ENCODE measurements around the gene RFTN1. TPM values are rescaled to one million over a fixed set of nuclear protein-coding genes. Genes with fewer than 3 reads are reported as not detected.

RFTN1 gene
- total RNA-seq, 1 donor from 2014 or later: 119 TPM

DNA sequence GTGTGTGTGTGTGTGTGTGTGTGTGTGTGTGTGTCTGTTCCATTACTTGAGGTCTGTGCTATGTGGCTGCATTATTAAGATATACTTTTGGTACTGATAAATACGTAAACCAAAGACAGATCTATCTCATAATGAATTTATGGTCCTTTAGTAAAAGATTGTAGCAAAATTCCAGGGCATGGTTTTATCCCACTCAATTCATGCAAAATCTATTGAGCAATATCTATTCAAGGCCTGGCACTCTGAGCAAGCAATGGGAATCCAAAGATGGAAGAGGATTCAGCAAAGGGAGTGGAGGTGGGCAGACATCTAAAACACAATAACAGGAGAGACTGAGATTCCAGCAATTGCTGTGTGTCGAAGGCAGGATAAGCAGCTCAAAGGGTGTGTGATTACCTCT is 86.8 kb downstream of the RFTN1 start:
- intact Hi-C loops (cut with DNase I): no loop called here
- ATAC-seq: peak; percentile 35

DNA sequence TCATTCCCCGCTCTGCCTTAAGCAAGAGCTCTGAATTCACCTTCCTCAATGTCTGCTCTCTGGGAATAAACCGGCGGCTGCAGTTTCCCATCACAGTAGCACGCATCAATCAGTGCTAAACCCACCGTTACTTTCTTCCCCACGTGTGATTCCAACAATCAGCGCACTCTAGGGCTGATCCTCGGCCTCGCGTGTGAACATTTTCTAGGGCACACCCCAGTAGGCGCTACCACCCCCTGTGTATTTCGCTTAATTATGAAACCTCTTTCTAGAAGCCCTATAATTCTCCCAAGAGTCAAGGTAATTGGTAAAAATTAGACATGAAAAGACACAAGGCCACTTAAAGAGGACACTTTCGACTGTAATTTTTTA is 87.5 kb downstream of the RFTN1 start:
- intact Hi-C loops (cut with DNase I): no loop called here
- ATAC-seq: no peak
- DNase-seq (ENCODE audit: low spot score): no peak

More for the DNA sequence above, 86.8 kb downstream of the RFTN1 start:
- DNase-seq (ENCODE audit: low spot score): no peak

DNA sequence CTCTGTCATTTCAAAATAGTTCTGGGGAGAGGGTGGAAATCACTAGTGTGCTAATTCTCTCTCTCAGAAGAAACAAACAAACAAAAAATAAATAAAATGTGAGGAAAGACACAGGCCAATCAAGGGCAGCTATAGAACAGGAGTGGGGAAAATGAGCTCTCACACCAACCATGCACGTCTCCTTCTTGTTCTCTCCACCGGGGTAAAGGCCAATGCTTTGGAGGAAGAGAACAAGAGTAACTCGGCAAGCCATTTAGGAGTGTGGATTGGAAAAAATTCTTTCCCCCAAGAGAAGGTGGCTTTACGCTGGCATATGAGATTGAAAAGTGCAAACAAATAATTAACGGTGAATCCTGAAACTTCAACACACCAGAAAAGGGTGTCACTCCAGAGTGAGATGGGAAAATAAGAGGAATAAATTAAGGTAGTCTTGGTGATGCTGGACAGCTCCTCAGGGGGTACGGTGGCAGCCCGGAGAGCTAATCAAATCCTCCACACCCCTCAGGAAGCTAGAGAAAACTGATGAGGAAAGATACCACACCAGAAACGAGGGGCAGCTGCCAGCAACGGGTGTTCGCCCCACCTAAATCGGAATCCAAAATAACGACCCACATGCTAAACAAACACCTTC is 88.0 kb downstream of the RFTN1 start:
- no peak for DNase-seq (ENCODE audit: low spot score)
- no peak for ATAC-seq
- intact Hi-C loops (cut with DNase I): no loop called here

DNA sequence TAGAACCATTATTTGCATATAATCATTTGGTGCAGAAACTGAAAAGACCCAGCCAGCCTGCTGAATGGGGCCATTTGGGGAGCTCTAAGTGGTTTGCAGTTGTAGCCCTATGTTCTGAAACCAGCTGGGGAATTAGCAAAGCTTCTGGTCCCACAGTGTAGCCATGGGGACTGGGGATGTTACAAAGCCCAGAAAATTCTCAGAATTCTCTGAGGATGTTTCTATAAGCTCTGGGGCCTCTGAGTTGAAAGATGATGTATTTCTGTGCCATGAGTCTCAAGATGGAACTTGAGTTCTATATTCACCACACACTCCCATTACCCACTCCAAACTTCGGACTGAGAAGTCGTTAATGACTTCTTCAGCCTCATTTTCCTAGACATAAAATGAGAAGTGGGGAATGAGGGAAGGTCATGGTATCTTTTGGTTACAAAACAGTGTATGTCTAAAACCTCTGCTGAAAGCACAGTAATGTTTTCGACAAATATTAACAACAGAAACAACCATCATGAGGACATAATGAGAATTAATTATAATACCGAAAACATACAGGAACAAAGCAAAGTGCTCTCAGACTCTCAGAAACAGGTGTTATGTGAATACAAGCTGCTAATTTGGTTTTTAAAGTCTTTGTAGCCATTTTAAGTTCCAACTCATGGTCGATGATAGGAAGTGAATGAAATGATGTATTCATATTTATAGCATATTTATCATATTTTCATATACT is 89.4 kb downstream of the RFTN1 start:
- ATAC-seq (no peak), DNase-seq (ENCODE audit: low spot score) (no peak)
- intact Hi-C loops (cut with DNase I): no loop called here

DNA sequence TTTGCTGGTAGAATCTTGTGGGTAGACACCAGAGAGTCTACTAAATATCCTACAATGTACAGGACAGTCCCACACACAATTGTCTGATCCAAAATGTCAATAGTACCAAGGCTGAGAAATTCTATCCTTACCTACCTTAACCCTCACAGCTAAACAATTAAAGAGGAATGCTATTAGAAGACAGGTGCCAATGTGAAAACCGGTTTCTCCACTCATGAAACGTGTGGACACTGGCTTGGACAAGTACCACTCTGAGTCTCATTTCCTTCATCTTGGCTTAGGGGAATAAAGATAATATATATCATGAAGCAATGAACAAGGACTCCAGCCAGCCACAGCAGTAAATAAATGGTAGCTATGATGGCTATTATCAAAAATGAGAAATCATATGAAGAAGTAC is 90.2 kb downstream of the RFTN1 start:
- DNase-seq (ENCODE audit: low spot score): no peak
- ATAC-seq: no peak
- intact Hi-C loops (cut with DNase I): no loop called here

DNA sequence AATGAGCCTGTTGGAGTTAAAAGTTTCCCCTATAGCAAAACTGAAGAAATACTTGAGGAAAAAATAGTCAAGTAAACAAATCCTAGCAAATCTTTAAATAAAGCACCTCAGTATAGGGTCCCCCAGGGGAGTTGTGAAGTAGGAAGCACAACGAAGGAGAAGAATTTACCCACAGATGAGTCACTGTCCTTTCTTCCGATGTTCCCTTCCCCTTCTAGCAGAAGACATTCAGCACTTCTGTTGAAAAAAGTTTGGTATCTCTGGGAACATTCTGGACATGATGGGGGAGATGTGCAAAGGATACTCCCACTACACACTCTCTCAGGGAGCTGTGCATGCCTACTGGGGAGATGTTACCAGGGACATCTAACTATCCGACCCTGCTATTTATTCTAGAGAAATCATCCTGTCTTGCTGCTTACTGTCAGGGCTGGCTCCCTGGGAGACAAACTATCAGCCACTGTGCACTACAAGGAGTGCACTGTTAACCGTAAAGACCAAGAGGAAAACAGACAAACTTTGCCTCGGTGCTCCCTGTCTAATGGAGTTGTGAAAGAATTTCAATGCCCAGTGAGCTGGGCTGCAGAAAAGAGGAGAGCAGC is 93.8 kb downstream of the RFTN1 start:
- intact Hi-C loops (cut with DNase I): no loop called here
- peak; percentile 21 for ATAC-seq
- no peak for DNase-seq (ENCODE audit: low spot score)

DNA sequence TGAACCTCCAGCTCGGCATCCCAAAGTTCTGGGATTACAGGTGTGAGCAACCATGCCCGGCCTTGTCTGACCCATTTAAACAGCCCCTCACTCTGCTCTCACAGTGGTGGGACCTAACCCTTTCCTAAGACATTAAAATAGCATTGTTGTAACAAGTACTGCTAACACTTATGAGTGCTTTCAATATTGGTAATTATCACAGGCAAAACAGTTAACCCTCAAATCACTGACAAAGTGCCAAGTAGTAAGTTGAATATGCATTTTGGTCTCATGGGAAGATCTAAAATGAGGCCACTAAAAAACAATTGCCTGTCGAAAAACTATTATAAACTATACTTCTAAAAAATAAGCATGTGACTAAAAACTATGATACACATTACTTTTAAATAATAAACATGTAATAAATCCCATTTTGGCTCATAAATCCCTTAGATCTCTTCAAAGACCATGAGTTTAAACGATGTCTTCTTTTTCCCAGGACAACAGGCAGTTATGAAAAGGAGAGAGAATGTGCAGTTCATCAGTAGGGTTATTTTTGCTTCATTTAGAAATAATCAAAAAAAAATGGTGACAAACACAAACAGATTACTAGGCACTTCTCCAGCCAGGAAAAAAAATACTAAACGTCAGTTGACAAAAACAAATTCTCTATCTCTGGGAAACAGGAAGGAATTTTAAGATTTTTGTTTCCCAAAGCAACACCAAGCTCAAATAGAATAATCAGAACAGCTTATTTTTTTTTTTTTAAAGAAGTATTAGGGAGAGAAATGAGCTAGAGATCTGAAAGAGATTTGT is 95.4 kb downstream of the RFTN1 start:
- DNase-seq (ENCODE audit: low spot score): no peak
- intact Hi-C loops (cut with DNase I): no loop called here
- peak; percentile 47 for ATAC-seq

DNA sequence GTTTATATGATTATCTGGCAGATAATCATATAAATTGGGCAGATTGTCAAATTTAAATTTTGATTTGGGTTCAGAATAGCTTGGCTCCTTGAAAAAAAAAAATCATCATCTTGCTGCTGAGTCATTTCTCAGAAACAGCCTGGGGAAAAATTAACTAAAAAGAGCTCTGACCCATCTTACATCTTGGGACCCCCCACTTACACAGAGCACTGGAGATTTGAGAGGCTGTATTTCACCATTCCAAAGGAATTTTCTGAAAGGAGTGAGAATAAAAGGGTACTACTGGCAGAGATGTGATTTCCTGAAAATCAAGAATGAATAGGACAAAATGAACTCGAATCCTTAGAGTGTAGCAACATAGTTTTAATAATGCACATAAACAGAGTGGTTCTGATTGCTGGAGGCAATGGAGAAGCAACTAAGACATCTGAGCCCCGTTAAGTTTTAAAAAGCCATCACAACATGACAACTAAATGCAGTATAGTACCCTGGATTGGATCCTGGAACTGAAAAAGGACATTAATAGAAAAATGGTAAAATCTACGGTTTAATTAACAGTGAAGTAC is 97.5 kb downstream of the RFTN1 start:
- ATAC-seq: no peak
- DNase-seq (ENCODE audit: low spot score): no peak
- intact Hi-C loops (cut with DNase I): no loop called here

DNA sequence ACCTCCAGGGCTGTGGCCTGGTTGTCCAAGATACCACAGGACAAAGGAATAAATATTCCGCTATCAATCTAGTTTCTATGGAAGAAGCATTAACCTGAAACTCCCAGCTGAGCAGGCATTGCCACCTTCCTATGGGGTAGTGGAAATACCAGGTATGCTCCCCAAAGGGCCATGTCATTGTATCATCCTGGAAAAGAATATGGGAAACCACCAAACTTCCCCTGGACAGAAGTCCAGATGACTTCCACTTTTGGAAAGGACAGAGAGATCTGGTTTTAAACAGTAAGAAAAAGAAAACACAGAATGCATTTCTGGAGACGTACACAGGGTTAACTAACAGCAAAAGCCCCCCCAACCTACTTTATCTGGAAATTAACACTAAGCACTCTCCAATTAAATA is 100.2 kb downstream of the RFTN1 start:
- intact Hi-C loops (cut with DNase I): no loop called here
- ATAC-seq (no peak), DNase-seq (ENCODE audit: low spot score) (no peak)

DNA sequence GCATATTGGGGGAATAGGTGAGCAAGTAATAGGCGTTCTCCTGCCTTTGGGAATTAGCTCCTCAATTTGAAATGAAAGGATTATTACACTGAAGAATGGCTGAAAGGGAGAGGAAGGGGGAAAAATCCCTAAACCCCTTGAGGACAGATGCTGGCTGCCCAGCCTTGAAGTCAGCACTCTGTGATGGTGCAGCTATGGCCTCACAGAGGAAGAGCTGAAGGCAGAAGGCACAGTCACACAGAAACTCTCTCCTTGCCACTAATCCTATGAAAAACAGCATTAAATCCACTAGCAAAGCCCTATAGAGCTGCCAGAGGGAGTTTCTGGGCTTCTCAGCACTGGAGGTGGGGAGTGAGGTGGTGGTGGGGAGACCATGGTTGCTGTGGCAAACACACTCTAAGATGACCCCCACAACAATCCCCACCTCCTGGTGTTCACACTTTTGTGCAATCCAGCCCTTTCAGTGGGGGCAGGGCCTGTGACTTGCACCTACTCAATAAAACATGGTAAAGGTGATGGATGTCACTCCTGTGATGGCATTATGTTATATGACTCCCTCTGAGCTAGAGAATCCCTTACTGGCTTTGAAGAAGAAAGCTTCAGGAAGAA is 101.2 kb downstream of the RFTN1 start:
- DNase-seq (ENCODE audit: low spot score) (no peak), ATAC-seq (no peak)
- intact Hi-C loops (cut with DNase I): no loop called here

DNA sequence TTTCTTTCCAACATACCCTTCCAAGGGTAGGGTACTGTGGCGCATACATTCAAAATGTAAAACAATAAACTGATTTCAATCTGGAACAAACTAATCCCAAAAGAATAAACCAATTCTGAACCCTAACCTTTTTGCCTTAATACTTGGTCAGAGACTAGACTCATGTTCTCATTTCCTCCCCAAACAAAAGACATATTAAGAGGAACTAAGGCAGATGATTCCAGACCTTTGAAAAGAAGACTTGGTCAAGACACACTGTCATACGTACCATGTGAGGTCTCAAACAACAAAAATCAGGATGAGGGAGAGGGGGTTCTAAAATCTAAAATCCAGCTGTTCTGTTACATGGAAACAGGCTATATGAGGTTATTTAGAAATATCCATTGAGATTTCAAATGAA is 102.1 kb downstream of the RFTN1 start:
- no peak for DNase-seq (ENCODE audit: low spot score)
- ATAC-seq: no peak
- intact Hi-C loops (cut with DNase I): no loop called here

DNA sequence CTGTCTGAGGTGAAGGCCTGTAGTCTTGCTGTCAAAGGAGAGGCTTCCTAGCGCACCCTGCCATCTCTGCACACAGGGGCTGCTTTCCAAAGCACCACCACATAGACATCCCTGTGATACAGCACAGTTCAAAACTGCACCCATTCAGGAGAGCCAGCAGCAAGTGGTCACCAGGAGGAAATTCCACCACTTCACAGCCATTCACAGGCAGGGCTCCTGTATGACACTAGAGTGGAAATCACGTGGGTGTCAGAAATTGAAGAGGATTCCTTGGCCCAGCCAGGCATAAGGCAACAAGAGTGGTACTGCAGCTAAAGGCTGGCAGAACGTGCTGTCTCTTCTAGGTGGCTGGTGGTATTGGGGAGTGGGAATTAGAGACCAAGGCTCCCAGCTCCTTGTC is 102.8 kb downstream of the RFTN1 start:
- intact Hi-C loops (cut with DNase I): no loop called here
- ATAC-seq (no peak), DNase-seq (ENCODE audit: low spot score) (no peak)

DNA sequence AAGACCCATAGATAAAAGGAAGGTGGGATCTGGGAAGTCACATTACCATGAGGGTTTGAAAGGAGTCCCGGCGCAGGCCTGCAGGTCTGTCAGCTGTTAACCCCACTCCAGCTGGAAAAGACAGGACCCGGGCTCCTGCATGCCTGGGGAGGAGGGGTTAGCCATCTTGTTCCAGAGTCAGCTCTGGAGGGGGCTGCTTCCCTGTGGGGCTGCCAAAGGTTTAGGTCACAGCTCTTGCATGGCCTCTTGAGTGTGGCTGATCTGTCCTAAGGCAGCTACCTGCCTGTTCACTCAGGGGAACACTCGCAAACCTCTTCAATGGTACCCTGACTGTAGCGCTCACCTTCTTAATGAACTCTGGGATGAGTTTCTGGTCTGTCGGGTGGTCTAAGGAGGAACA is 104.5 kb downstream of the RFTN1 start:
- intact Hi-C loops (cut with DNase I): no loop called here
- DNase-seq (ENCODE audit: low spot score) (no peak), ATAC-seq (no peak)

DNA sequence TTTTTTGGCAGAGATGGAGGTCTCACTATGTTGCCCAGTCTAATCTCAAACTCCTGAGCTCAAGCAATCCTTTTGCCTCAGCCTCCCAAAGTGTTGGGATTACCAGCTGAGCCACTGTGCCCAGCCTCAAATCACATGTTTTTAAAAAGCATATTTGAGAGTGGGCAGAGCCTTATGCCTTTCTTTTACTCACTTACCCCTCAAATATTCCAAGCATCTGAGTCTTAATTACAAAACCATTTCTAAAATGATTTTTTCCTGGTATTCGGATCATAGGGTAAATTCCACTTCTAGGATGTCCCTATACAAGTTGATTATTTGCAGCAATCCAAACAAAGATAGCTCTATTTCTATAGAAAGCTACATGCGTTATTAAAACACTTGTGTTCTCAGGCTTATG is 106.1 kb downstream of the RFTN1 start:
- DNase-seq (ENCODE audit: low spot score): no peak
- intact Hi-C loops (cut with DNase I): no loop called here
- no peak for ATAC-seq

DNA sequence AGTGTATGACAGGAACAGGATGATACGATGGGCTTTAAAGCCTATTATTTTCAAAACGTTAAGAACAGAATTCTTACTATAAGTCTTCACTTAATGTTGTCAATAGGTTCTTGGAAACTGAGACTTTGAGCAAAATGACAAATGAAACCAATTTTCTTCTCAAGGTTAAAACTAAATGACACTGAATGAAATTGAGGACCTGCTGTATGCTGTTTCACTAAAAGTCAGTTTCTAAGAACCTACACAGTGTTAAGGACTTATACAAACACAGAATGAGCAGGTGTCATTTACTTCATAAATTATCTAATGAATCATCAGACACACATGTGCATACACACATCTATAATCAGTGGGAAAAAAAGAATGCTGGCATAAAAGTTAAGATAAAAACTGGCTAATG is 106.9 kb downstream of the RFTN1 start:
- DNase-seq (ENCODE audit: low spot score) (no peak), ATAC-seq (no peak)
- intact Hi-C loops (cut with DNase I): no loop called here

DNA sequence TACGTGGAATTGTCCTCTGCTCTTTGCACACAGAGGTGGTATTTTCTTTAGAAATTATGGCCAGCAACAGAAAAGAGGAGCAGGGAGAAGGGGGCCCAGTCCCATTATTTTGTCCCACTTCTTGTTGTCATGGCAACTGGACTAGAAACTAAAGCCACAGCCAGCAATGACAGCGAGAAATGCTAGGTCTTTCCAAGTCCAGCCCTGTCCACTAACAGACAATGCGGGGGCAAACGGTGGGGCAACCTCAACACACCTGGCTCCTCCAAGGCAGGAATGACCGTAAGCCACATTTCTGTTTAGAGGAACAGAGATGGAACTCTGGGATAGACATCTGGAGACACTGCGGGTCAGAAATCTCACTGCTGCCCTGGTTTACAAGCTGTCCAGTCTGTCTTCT is 107.3 kb downstream of the RFTN1 start:
- intact Hi-C loops (cut with DNase I): no loop called here
- ATAC-seq: no peak
- DNase-seq (ENCODE audit: low spot score): no peak

DNA sequence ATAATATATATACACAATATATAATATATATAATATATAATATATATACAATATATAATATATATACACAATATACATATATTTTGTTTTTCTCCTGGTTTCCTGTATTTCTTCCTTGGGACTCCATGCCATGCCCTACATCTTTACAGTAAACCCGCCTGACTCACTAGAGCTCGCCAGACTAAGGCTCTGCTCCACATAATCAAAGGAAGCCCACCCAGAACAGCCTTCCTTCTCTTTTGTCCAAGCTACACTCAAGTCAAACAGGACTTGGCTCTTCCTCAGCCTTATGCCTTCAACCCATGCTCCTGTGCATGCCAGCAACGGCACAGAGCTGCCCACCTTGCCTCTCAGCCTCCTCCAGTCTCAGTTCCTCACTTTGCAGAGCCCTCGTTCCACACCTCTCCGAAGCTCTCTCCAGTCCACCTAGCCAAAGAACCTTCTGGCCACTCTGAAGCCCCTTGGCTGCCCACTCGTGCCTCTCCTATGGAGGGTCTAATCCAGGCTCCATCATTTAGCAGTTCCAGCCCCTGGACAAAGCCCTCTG is 109.1 kb downstream of the RFTN1 start:
- intact Hi-C loops (cut with DNase I): no loop called here
- DNase-seq (ENCODE audit: low spot score) (no peak), ATAC-seq (peak; percentile 38)

DNA sequence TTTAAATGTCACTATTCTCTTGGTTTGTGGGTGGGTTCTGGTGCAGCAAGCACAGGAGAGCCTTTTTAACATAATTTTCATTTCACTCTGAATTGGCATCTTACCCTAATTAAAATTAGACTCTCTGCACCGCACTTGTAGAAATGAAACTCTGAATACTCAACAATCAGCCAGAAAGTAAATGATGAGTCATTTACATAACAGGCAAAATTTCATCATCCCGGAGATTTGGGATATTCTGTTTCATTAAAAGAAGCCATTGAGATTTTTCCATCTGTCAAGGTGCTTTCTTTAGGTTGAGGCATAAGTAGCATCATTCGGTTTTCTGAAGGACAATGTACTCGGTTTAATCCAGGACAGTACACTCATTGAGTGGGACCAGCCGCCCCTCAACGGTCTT is 111.0 kb downstream of the RFTN1 start:
- intact Hi-C loops (cut with DNase I): no loop called here
- ATAC-seq (no peak), DNase-seq (ENCODE audit: low spot score) (no peak)

DNA sequence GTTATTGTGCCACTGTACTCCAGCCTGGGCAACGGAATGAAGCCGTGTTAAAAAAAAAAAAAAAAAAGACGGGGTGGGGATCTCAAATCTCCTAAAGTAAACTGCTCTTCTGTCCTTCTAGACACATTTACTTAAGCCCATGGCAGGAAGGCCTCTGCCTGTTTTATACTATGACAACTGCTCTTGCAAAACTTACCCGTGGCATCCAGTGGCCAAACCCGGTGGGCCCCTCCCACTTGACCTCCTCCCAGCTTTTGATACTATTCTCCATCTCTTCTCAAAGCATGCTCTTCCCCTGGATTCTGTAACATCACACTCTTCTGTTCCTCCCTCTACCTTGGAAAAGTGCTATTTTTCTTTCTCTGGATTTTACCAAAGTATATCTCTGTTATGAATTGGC is 112.2 kb downstream of the RFTN1 start:
- no peak for DNase-seq (ENCODE audit: low spot score)
- intact Hi-C loops (cut with DNase I): no loop called here
- no peak for ATAC-seq

Data from sciatic nerve (tissue), 2 donors.